HG02852 (cell line): ENCODE measurements around the gene TNRC6C.
A peak's percentile ranks its signal among the peaks of the same experiment; 100 is the strongest.
"Not testable (repeated sequence)": the region's sequence is repeated elsewhere in the genome, so short reads cannot be mapped to it uniquely, and the experiment has no call there.

Experiments
- ATAC-seq: cut with Tn5 transposase; IDR thresholded peaks from one replicate; pipeline ENCODE4 v1.9.1; 2021; ENCODE audit warnings: mild to moderate bottlenecking, moderate library complexity; ENCODE audit not compliant: unreplicated experiment

Gene TNRC6C

GRCh38 chr17:77929871-77930436 is 28.5 kb upstream of the TNRC6C start:
- no peak for ATAC-seq

- no peak for ATAC-seq
Measured at GRCh38 chr17:77930780-77931768, 27.4 kb upstream of the TNRC6C start.

- no peak for ATAC-seq
Measured at GRCh38 chr17:77933777-77934398, 24.6 kb upstream of the TNRC6C start.

DNA sequence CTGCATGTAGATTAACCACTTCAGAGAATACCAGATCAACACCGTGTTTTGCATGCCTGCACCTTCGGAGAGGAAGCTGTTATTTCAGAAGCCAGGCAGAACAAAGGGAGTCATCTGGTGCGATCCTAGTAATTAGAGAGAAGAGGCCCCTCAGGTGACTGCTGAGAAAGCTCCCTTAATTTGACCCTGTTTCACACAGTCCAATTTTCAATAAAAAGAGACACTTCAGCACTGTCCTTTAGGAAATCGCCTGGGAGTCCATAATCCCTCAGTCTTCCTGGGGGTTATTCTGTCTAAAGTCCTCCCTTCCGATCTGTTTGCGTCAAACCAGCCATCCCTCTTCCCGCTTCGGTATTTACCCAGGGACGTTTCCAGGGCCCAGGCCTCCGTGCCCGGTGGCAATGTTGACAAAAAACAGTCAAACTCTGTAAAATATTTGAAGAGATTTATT is 23.4 kb upstream of the TNRC6C start:
- no peak for ATAC-seq

DNA sequence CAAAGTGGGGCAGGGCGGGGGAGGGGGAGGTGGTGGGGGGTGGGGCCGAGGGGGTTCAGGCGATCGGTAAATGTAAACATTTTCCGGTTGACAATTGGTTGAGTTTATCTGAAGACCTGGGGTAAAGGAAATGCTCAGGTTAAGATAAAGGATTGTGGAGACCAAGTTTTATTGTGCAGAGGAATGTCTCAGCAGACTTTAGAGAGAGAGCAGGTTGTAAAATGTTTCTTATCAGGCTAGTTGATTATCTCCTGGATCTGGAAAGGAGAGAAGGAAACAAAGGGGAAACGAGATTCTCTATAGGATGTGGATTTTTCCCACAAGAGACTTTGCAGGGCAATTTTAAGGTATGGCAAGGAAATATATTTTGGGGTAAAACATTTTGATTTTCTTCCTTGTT is 22.8 kb upstream of the TNRC6C start:
- not testable (repeated sequence) for ATAC-seq

GRCh38 chr17:77936881-77937280 is 21.6 kb upstream of the TNRC6C start:
- ATAC-seq: no peak

DNA sequence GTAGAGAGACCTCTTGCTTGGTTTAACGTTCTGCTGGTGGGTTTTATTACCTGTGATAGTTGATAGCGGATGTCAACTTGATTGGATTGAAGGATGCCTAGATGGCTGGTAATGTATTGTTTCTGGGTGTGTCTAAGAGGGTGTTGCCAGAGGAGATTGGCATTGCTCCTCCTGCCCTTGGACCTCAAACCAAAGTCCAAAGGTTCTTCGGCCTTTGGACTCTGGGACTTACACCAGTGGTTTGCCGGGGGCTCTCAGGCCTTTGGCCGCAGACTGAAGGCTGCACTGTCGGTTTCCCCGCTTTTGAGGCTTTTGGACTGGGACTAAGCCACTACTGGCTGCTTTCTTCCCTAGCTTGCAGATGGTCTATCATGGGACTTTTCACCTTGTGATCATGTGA is 17.5 kb upstream of the TNRC6C start:
- ATAC-seq: no peak

DNA sequence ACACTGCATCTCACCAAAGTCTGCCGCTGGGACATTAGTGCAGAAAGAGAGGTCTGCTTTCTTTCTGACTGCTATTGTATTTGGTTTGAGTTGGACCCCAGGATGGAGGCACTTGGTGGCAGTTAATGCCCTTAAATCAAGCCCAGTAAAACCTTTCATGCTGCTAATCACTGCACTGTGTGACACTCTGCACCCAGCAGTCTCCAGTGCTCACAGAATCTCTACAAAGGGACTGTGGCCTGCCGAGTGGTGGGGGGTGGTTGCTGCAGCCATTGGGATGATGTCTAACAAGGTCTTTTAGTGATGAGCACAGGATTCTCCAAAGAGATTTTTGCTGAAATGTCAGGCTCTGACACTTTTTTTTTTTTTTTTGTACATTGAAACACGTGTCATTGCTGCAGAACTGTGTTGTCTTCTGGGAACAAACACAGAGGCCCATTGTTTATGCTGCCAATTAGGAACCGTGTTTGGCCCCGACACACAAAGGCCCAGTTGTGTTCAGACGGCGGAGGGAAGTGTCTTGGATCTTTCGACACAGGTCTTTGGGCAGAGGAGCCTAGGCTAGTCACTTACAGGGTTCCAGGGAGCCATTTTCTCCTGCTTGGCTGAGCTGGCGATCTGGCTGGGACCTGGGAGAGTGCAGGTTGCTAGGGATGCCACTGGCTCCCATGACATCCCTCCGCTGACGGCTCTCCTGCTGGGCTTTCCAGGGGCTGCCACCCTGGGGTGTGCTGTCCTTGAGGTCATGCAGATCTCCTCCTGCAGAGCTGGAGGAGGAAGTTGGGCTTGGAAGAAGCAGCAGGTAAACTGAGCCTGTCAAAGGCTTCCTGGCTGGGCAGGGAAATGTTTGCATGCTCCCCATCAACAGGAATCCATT is 16.2 kb upstream of the TNRC6C start:
- ATAC-seq: no peak

- no peak for ATAC-seq
Measured at GRCh38 chr17:77943971-77944370, 14.5 kb upstream of the TNRC6C start.

DNA sequence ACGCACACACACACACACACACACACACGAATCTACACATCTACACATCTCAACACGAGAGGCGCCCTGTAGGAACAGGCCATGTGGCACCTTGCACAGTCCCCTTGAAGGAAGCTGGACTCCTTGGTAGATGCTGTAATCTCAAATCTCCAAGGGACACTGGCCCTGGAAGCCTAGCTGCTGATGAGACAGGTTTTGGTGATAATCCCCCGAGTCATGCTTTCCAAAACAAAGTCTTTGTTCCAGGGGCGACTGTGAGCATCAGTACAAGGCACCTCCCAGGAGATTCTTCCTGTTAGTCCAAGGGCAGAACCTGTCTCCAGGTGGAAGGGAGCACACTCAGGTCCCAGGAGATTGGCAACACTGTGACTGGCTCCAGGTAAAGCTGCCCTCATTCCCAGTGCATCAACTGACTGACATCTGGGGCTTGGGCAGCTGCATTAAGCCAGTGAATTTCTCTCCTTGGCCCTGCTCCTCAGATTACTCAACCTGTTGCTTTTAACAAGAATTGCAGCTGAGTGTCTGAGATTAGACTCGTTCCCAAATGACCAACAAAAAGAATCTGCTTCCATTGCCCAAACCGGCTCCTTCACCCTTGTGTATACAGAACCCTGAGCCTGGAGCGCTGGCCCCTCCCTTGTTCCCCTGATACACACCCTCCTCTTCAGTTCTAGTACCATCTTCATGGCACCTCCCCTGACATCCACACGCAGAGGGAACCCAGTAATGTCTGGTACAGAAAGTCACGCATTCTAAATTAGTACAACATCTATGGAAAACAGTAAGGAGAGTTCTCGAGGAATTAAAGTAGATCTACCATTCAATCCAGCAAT is 13.9 kb upstream of the TNRC6C start:
- no peak for ATAC-seq

DNA sequence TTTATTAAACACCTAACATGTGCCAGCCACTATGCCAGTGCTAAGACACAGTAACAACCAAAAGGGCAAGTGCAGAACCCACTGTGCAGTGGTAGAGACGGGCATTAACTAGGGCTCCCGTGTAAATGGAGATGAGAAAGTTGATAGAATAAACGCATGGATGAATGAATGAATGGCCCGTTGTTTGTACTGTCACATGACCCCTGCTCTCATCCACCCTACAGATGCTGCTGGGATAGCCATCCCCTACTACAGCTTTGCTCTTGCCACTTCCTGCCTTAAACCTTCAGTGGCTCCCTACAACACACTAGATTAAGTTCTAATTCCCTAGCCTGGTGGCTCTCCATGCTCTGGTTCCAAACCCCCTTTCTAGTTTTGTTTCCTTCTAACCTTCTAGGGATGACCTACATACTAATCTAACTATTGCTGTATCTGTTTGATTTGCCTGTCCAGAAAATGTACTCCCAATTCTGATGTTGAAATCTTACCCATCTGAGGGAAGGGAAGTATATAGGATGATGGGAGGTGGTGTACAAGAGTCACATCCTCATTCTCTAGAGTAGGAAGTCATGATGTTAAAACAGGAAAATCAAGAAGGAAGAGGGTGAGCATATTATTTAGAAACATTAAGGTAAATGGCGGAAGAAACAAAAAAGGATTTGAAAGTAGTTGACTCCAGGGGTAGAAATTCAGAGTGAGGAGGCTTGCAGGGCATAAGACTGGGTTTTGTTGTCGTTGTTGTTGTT is 11.4 kb upstream of the TNRC6C start:
- ATAC-seq: no peak

GRCh38 chr17:77948690-77949114 is 9.8 kb upstream of the TNRC6C start:
- no peak for ATAC-seq

GRCh38 chr17:77951123-77951522 is 7.4 kb upstream of the TNRC6C start:
- no peak for ATAC-seq

DNA sequence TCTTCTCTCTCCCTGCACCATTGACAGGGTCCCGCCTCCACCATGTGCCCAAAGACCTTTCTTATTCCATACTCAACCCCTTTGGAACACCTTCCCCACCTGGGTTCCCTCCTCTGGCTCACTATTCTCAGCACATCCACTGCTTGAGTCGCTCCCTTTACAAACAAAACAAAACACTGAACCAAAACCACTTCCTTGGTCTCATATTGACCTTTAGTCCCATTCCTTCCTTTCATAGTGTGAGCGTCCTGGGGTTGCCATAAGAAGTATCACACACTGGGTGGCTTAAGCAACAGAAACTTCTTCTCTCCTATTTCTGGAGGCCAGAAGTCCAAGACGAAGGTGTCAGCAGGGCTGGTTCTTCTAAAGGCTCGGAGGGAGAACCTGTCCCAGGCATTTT is 6.1 kb upstream of the TNRC6C start:
- no peak for ATAC-seq

GRCh38 chr17:77957235-77957856 is 1.2 kb upstream of the TNRC6C start:
- ATAC-seq: peak; percentile 3

DNA sequence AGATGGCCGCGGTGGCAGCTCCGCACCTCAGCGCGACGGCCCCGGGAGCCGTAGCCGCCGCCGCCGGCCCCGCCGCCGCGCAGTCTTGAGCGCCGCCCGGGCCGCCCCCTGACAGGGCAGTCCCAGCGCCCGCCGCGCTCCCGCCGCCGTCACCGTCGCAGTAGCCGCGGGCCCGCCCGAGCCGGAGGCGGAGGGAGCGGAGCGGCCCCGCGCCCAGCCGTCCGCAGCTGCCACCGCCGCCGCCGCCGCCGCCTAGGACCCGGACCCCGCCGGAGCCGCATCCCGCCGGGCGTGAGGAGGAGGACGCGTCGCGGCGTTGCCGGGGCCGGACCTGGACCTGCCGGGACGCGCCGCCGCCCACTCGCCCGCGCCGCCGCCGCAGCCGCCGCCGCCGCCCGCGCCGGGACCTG is 218 bp downstream of the TNRC6C start:
- peak; percentile 17 for ATAC-seq

DNA sequence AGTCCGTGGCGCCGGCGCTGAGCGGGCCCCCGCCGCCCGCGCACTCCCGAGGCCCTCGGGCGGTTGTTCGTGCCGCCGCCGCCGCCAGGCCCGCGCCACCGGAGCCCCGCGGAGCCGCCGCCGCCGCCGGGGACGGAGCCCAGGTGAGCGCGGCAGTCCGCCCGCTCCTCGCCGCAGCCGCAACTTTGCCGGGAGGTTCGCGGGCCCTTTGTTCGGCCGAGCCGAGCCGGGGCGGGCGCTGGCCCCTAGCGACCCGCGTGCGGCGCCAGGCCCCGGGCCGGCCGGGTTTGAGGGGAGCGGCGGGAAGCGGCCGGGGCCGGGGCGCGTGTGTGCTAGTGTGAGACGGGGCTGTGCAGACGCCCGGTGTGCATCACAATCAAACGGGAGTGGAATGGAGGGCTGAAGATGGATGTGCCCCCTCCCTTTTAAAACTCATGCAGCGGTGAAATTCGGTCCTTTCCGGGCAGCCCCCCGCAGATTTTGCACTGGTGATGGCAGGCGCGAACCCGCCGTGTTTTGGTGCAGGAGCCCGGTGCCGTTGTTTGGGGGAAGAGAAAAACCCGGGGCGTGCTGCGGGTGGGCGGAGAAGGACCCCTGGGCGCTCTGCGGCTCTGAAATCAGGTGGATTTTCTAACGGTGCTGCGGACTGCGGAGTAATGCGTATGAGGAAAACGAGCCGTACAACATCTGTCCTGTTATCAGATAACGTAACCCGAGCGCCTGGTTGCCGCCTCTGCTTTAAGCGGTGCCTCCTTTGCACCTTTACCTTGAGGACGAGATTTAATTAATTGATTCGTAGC is 823 bp downstream of the TNRC6C start:
- ATAC-seq: no peak
